Activated naive CD4-positive, alpha-beta T cell treated with anti-CD3 and anti-CD28 coated beads, Interleukin-2, amount 50 U/mL, for 24 hours (primary cell): ENCODE measurements around the gene ARHGAP9.
"Not testable (repeated sequence)": the region's sequence is repeated elsewhere in the genome, so short reads cannot be mapped to it uniquely, and the experiment has no call there.

Experiments used
- H3K27ac Mint-ChIP-seq: one replicate; pipeline ENCODE4 v1.8.0; 2021; ENCODE audit warnings: mild to moderate bottlenecking, mixed read lengths
- H3K27me3 Mint-ChIP-seq: one replicate; pipeline ENCODE4 v1.8.0; 2021; ENCODE audit warnings: mixed read lengths
- H3K36me3 Mint-ChIP-seq: one replicate; pipeline ENCODE4 v1.8.0; 2021; ENCODE audit warnings: mixed read lengths
- H3K4me1 Mint-ChIP-seq: one replicate; pipeline ENCODE4 v1.8.0; 2021; ENCODE audit warnings: mixed read lengths
- H3K4me3 Mint-ChIP-seq: one replicate; pipeline ENCODE4 v1.8.0; 2021; ENCODE audit warnings: mild to moderate bottlenecking, mixed read lengths
- H3K9me3 Mint-ChIP-seq: one replicate; pipeline ENCODE4 v1.8.0; 2021; ENCODE audit warnings: mixed read lengths

ARHGAP9 gene

DNA sequence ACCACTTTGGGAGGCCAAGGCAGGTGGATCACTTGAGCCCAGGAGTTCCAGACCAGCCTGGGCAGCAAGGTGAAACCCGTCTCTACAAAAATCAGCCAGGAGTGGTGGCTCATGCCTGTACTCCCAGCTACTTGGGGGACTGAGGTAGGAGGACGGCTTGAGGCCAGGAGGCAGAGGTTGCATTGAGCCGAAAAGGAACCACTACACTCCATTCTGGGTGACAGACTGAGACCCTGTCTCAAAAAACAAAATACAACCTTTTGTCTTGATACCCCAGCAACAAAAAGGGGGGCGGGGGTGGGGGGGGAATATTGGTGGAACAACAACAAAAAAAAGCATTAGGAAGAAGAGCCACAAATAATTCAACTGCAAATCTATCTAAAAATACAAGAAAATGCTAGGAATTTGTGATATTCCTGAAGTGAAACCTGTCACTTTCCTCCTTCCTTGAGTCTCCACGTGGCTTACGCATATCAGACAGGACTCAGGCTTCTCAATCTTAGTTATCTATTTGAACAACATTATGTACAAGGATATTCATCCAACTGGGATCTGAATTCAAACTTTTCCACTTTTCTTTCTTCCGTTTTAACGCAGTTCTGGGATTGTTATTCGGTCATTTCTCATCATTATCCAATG lies 50.1 kb downstream of the ARHGAP9 start:
- Mint-ChIP-seq H3K27ac (peak overlapping the region; percentile 100), H3K27me3 (no peaks in the 10 kb centered on the region), H3K4me1 (peaks cover 42% of the 10 kb centered on the region), H3K9me3 (no peaks in the 10 kb centered on the region), H3K36me3 (no peaks in the 10 kb centered on the region), H3K4me3 (peak overlapping the region; percentile 97)

GRCh38 chr12:57428965-57429364 lies 50.7 kb downstream of the ARHGAP9 start:
- H3K4me1 Mint-ChIP-seq: peaks cover 46% of the 10 kb centered on the region
- no peaks in the 10 kb centered on the region for H3K27me3 Mint-ChIP-seq
- no peaks in the 10 kb centered on the region for H3K9me3 Mint-ChIP-seq
- peaks cover 2% of the 10 kb centered on the region for H3K36me3 Mint-ChIP-seq
- peak overlapping the region; percentile 97 for H3K4me3 Mint-ChIP-seq
- H3K27ac Mint-ChIP-seq: peak overlapping the region; percentile 91

DNA sequence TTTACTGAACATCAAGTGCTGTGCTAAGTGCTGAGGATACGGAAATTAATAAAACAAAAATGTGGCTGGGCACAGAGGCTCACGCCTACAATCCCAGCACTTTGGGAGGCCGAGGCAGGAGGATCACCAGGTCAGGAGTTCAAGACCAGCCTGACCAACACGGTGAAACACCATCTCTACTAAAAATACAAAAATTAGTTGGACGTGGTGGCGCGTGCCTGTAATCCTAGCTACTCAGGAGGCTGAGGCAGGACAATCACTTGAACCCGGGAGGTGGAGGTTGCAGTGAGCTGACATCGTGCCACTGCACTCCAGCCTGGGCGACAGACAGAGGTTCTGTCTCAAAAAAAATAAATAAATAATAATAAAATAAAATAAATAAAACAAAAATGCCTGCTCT lies 52.7 kb downstream of the ARHGAP9 start:
- H3K27ac Mint-ChIP-seq: peak overlapping the region; percentile 30

More for the DNA sequence above, 52.7 kb downstream of the ARHGAP9 start:
- peaks cover 46% of the 10 kb centered on the region for H3K4me1 Mint-ChIP-seq
- not testable (repeated sequence) for H3K9me3 Mint-ChIP-seq, H3K36me3 Mint-ChIP-seq, H3K4me3 Mint-ChIP-seq, H3K27me3 Mint-ChIP-seq
